Neuronal stem cell (in vitro differentiated cells): Measurements from ENCODE around the gene KCNJ5.

ENCODE experiments used
- DNase-seq: peaks from one replicate; pipeline ENCODE4 v3.0.0-alpha.2; 2013; ENCODE audit warnings: low spot score
- H2AFZ ChIP-seq: one replicate; pipeline ENCODE4 v1.6.1; 2013; ENCODE audit warnings: mild to moderate bottlenecking, low read length, inconsistent platforms
- H2AK5ac ChIP-seq: 2 replicates; pipeline ENCODE4 v1.6.1; 2013; ENCODE audit warnings: low read depth, mild to moderate bottlenecking, inconsistent platforms, low read length, moderate library complexity, mixed read lengths
- H2BK120ac ChIP-seq: 2 replicates; pipeline ENCODE4 v1.6.1; 2013; ENCODE audit warnings: low read depth, mild to moderate bottlenecking, inconsistent platforms, low read length, moderate library complexity, mixed read lengths
- H2BK12ac ChIP-seq: one replicate; pipeline ENCODE4 v1.6.1; 2013; ENCODE audit warnings: low read length, inconsistent platforms
- H2BK15ac ChIP-seq: 2 replicates; pipeline ENCODE4 v1.6.1; 2013; ENCODE audit warnings: mild to moderate bottlenecking, low read length, inconsistent platforms, mixed read lengths
- H2BK5ac ChIP-seq: one replicate; pipeline ENCODE4 v1.6.1; 2013; ENCODE audit warnings: inconsistent platforms, mild to moderate bottlenecking, low read length, moderate library complexity
- H3K14ac ChIP-seq: one replicate; pipeline ENCODE4 v1.6.1; 2013; ENCODE audit warnings: low read length, inconsistent platforms
- H3K18ac ChIP-seq: 2 replicates; pipeline ENCODE4 v1.6.1; 2013; ENCODE audit warnings: low read length, inconsistent platforms
- H3K23ac ChIP-seq: 2 replicates; pipeline ENCODE4 v1.6.1; 2013; ENCODE audit warnings: low read depth, mild to moderate bottlenecking, mixed read lengths, low read length, inconsistent platforms; ENCODE audit not compliant: poor library complexity
- H3K27ac ChIP-seq: replicated peaks from 3 replicates; pipeline ENCODE4 v1.5.1; 2013; ENCODE audit warnings: low read length, inconsistent platforms
- H3K27me3 ChIP-seq, 3 experiments: 2 replicates each; pipeline ENCODE4 v1.6.1; 2013; ENCODE audit warnings: low read length in 3 of 3, mild to moderate bottlenecking in 2 of 3, inconsistent platforms in 1 of 3, low read depth in 1 of 3, mixed read lengths in 1 of 3, moderate library complexity in 1 of 3; ENCODE audit not compliant: control insufficient read depth in 3 of 3, insufficient read depth in 3 of 3
- H3K36me3 ChIP-seq, 2 donors: replicated peaks in 1 of 2; 2 replicates each; pipeline ENCODE4 v1.6.1; 2013; ENCODE audit warnings: low read length in 2 of 2; ENCODE audit not compliant: control insufficient read depth in 2 of 2, insufficient read depth in 2 of 2
- H3K4ac ChIP-seq: 2 replicates; pipeline ENCODE4 v1.6.1; 2013; ENCODE audit warnings: inconsistent platforms, mild to moderate bottlenecking, low read length, moderate library complexity
- H3K4me1 ChIP-seq, 2 donors: 1 replicate in 1 of 2; 2 replicates in 1 of 2; pipeline ENCODE4 v1.6.1; 2013; ENCODE audit warnings: low read length in 2 of 2, low read depth in 1 of 2; ENCODE audit not compliant: control insufficient read depth in 2 of 2, insufficient read depth in 1 of 2
- H3K4me2 ChIP-seq: one replicate; pipeline ENCODE4 v1.6.1; 2013; ENCODE audit warnings: mild to moderate bottlenecking, low read length, inconsistent platforms; ENCODE audit not compliant: insufficient read depth, poor library complexity, severe bottlenecking
- H3K4me3 ChIP-seq, 2 donors: 2 replicates each; pipeline ENCODE4 v1.5.1; 2013; ENCODE audit warnings: low read length in 2 of 2, mild to moderate bottlenecking in 2 of 2, inconsistent platforms in 1 of 2, moderate library complexity in 1 of 2
- H3K79me1 ChIP-seq: one replicate; pipeline ENCODE4 v1.6.1; 2013; ENCODE audit warnings: low read depth, mild to moderate bottlenecking, inconsistent platforms, low read length, moderate library complexity
- H3K9ac ChIP-seq: one replicate; pipeline ENCODE4 v1.6.1; 2013; ENCODE audit warnings: mild to moderate bottlenecking, low read depth, low read length, inconsistent platforms; ENCODE audit not compliant: poor library complexity
- H3K9me3 ChIP-seq, 2 donors: replicated peaks in 1 of 2; 2 replicates each; pipeline versions ENCODE3 to v1.6.1; 2013; ENCODE audit warnings: low read length in 2 of 2, mild to moderate bottlenecking in 2 of 2, inconsistent platforms in 1 of 2, low read depth in 1 of 2, mixed read lengths in 1 of 2, moderate library complexity in 1 of 2; ENCODE audit not compliant: control insufficient read depth in 2 of 2, insufficient read depth in 1 of 2
- H4K8ac ChIP-seq: one replicate; pipeline ENCODE4 v1.6.1; 2013; ENCODE audit warnings: low read depth, mild to moderate bottlenecking, inconsistent platforms, low read length, moderate library complexity
- H4K91ac ChIP-seq: one replicate; pipeline ENCODE4 v1.6.1; 2013; ENCODE audit warnings: low read length, low read depth, mild to moderate bottlenecking, inconsistent platforms; ENCODE audit not compliant: poor library complexity
- WGBS, 2 donors: extraction: QIAGEN DNeasy Blood & Tissue Kit; methylation state at CpG; one replicate each; pipeline ENCODE4 v1.1.7; 2013; ENCODE audit warnings: missing lambda C conversion rate in 2 of 2, mixed read lengths in 1 of 2; ENCODE audit not compliant: insufficient read length in 2 of 2, insufficient replicate concordance in 1 of 2; ENCODE audit errors: extremely low coverage in 2 of 2; 5-methylcytosine and 5-hydroxymethylcytosine counted together

The KCNJ5 gene

GRCh38 chr11:128895526-128895925 lies 4.4 kb downstream of the KCNJ5 start:
- no peak overlapping the region for H2BK120ac ChIP-seq
- peak overlapping the region; percentile 48 for H4K91ac ChIP-seq
- H3K23ac ChIP-seq: no peak overlapping the region
- no peak overlapping the region for H3K14ac ChIP-seq
- no peak overlapping the region for H2AFZ ChIP-seq
- DNase-seq: no peak
- H3K9me3 ChIP-seq: no peaks in the 10 kb centered on the region
- H3K79me1 ChIP-seq: no peaks in the 10 kb centered on the region
- H3K4me2 ChIP-seq: no peak overlapping the region
- H2BK12ac ChIP-seq: no peak overlapping the region
- H3K18ac ChIP-seq: peak overlapping the region; percentile 40
- H3K27me3 ChIP-seq: peaks cover 0 to 13% (median 10%) of the 10 kb centered on the region in 3 experiments
- no CpG with 5 or more reads among the region's 9 CpGs for WGBS, 2 donors
- no peak overlapping the region for H4K8ac ChIP-seq
- H3K4me1 ChIP-seq: peaks cover 12 to 23% of the 10 kb centered on the region in 2 donors
- H3K36me3 ChIP-seq: no peaks in the 10 kb centered on the region
- no peak overlapping the region for H3K27ac ChIP-seq
- peak overlapping the region; percentile 56 for H2BK15ac ChIP-seq
- no peak overlapping the region for H3K9ac ChIP-seq
- H3K4ac ChIP-seq: no peak overlapping the region
- no peak overlapping the region for H3K4me3 ChIP-seq
- H2BK5ac ChIP-seq: peak overlapping the region; percentile 45
- peak overlapping the region; percentile 61 for H2AK5ac ChIP-seq

GRCh38 chr11:128896356-128896755 lies 5.2 kb downstream of the KCNJ5 start:
- DNase-seq: no peak
- Histone ChIP-seq H3K9me3 (no peaks in the 10 kb centered on the region), H2AK5ac (no peak overlapping the region), H3K14ac (no peak overlapping the region), H2BK15ac (no peak overlapping the region), H3K27ac (no peak overlapping the region), H4K8ac (no peak overlapping the region), H3K4ac (no peak overlapping the region), H3K9ac (no peak overlapping the region), H3K4me3 (no peak overlapping the region), H3K27me3 (peaks cover 0 to 16% (median 12%) of the 10 kb centered on the region in 3 experiments), H3K79me1 (no peaks in the 10 kb centered on the region), H3K36me3 (no peaks in the 10 kb centered on the region), H3K4me2 (no peak overlapping the region), H2AFZ (no peak overlapping the region), H2BK120ac (no peak overlapping the region), H2BK12ac (no peak overlapping the region), H2BK5ac (no peak overlapping the region), H4K91ac (no peak overlapping the region), H3K18ac (no peak overlapping the region), H3K4me1 (peaks cover 14 to 22% of the 10 kb centered on the region in 2 donors), H3K23ac (no peak overlapping the region)
- WGBS, 2 donors: no CpG with 5 or more reads among the region's 2 CpGs

- Histone ChIP-seq H3K4ac (no peak overlapping the region), H2BK15ac (no peak overlapping the region), H3K4me3 (no peak overlapping the region), H4K91ac (no peak overlapping the region), H2BK120ac (no peak overlapping the region), H3K4me1 (peaks cover 10 to 21% of the 10 kb centered on the region in 2 donors), H2AFZ (no peak overlapping the region), H3K79me1 (no peaks in the 10 kb centered on the region), H3K27ac (no peak overlapping the region), H3K9ac (no peak overlapping the region), H2AK5ac (no peak overlapping the region), H2BK12ac (no peak overlapping the region), H3K23ac (no peak overlapping the region), H3K4me2 (no peak overlapping the region), H3K36me3 (no peaks in the 10 kb centered on the region), H2BK5ac (no peak overlapping the region), H3K18ac (no peak overlapping the region), H3K9me3 (no peaks in the 10 kb centered on the region), H3K14ac (no peak overlapping the region), H3K27me3 (peaks cover 10 to 31% (median 18%) of the 10 kb centered on the region in 3 experiments), H4K8ac (no peak overlapping the region)
- no CpG with 5 or more reads among the region's 1 CpG for WGBS, 2 donors
- no peak for DNase-seq
Observed at GRCh38 chr11:128897826-128898225, 6.7 kb downstream of the KCNJ5 start.

GRCh38 chr11:128898580-128899344 lies 7.6 kb downstream of the KCNJ5 start:
- peaks cover 11 to 40% (median 24%) of the 10 kb centered on the region in 3 experiments for H3K27me3 ChIP-seq
- no peaks in the 10 kb centered on the region for H3K36me3 ChIP-seq
- no peak overlapping the region for H3K4ac ChIP-seq
- no peak overlapping the region for H3K27ac ChIP-seq
- no peaks in the 10 kb centered on the region for H3K9me3 ChIP-seq
- no peak overlapping the region for H3K18ac ChIP-seq
- H2BK12ac ChIP-seq: no peak overlapping the region
- peaks cover 10 to 19% of the 10 kb centered on the region in 2 donors for H3K4me1 ChIP-seq
- H4K8ac ChIP-seq: no peak overlapping the region
- H3K4me3 ChIP-seq: no peak overlapping the region
- no peak overlapping the region for H2AFZ ChIP-seq
- H3K9ac ChIP-seq: no peak overlapping the region
- H2AK5ac ChIP-seq: no peak overlapping the region
- H3K23ac ChIP-seq: no peak overlapping the region
- no peak overlapping the region for H2BK120ac ChIP-seq
- H2BK5ac ChIP-seq: no peak overlapping the region
- no peaks in the 10 kb centered on the region for H3K79me1 ChIP-seq
- no peak overlapping the region for H4K91ac ChIP-seq
- no CpG with 5 or more reads among the region's 13 CpGs for WGBS, 2 donors
- DNase-seq: no peak
- no peak overlapping the region for H3K4me2 ChIP-seq
- no peak overlapping the region for H3K14ac ChIP-seq
- H2BK15ac ChIP-seq: no peak overlapping the region
